Measurements from ENCODE around the gene ANXA11.
"Not testable (repeated sequence)": the region's sequence is repeated elsewhere in the genome, so short reads cannot be mapped to it uniquely, and the experiment has no call there.

DNA sequence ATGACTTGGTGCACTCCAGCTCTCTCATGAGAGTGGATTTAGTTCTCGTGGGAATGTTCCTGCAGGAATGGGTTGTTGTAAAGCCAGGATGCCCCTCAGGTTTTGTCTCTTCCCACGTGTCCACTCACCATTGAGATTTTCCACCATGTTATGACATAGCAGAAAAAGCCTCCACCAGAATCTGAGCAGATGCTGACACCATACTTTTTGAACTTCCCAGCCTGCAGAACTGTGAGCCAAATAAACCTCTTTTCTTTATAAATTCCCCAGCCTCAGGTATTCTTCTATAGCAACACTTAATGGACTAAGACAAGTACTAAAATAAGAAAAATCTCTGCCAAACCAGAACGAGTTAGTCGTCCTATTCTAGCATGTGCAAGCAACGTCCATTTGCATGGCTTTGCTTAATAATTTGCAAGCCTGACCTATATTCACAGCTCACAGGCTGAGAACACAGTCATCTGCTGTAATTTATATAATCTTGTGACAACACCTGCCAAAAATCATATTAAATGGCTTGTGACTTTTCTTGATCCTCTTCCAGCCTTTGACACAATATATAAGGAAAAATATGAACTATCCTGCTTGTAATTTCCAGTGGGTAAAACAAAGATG is 9.1 kb upstream of the ANXA11 start:
- TF ChIP-seq CTCF, POLR2A (IDR thresholded peaks at IDR 0.05): not testable (repeated sequence)

Data from thyroid gland (tissue), 4 donors.